Neural progenitor cell (in vitro differentiated cells): ENCODE results near the gene APOE. TPM values are rescaled to one million over a fixed set of nuclear protein-coding genes. Genes with fewer than 3 reads are reported as not detected.
A peak's percentile ranks its signal among the peaks of the same experiment; 100 is the strongest.

Source experiments
- DNase-seq: peaks from one replicate; pipeline ENCODE4 v3.0.0-alpha.2; 2016; ENCODE audit warnings: low spot score
- H2AFZ ChIP-seq: fragments of 200-600 bp; sonication (generic); replicated peaks from 2 replicates; pipeline ENCODE4 v1.6.1; 2016; ENCODE audit warnings: antibody characterized with exemption
- H3F3A ChIP-seq: fragments of 200-600 bp; sonication (generic); 2 replicates; pipeline ENCODE4 v1.6.1; 2016; ENCODE audit warnings: antibody characterized with exemption, low read depth
- H3K27ac ChIP-seq: fragments of 200-600 bp; sonication (generic); 2 replicates; pipeline ENCODE4 v1.5.1; 2016; ENCODE audit warnings: mild to moderate bottlenecking
- H3K27me3 ChIP-seq: fragments of 200-600 bp; sonication (generic); 2 replicates; pipeline ENCODE4 v1.6.1; 2016; ENCODE audit warnings: mild to moderate bottlenecking, moderate library complexity
- H3K36me3 ChIP-seq: fragments of 200-600 bp; sonication (generic); 2 replicates; pipeline ENCODE4 v1.5.1; 2016
- H3K4me1 ChIP-seq: fragments of 200-600 bp; sonication (generic); 2 replicates; pipeline ENCODE4 v1.6.1; 2016; ENCODE audit warnings: mixed run types
- H3K4me2 ChIP-seq: fragments of 200-600 bp; sonication (generic); 2 replicates; pipeline ENCODE4 v1.6.1; 2016
- H3K4me3 ChIP-seq: fragments of 200-600 bp; sonication (generic); 2 replicates; pipeline ENCODE4 v1.5.1; 2016
- H3K79me2 ChIP-seq: fragments of 200-600 bp; sonication (generic); 2 replicates; pipeline ENCODE4 v1.6.1; 2016; ENCODE audit warnings: low read depth
- H3K9ac ChIP-seq: fragments of 200-600 bp; sonication (generic); 2 replicates; pipeline ENCODE4 v1.6.1; 2016
- H3K9me3 ChIP-seq: fragments of 200-600 bp; sonication (generic); 2 replicates; pipeline ENCODE4 v1.5.1; 2016; ENCODE audit warnings: low read depth
- H4K20me1 ChIP-seq: fragments of 200-600 bp; sonication (generic); 2 replicates; pipeline ENCODE4 v1.6.1; 2016; ENCODE audit warnings: low read depth
- H3K27ac Mint-ChIP-seq: 3 replicates; pipeline ENCODE4 v1.8.0; 2021; ENCODE audit warnings: mixed read lengths
- H3K27me3 Mint-ChIP-seq: 2 replicates; pipeline ENCODE4 v1.8.0; 2022; ENCODE audit warnings: low read depth, mild to moderate bottlenecking, inconsistent platforms, moderate library complexity, mixed read lengths; ENCODE audit not compliant: insufficient read depth
- H3K36me3 Mint-ChIP-seq: 3 replicates; pipeline ENCODE4 v1.8.0; 2021; ENCODE audit warnings: mixed read lengths
- H3K4me1 Mint-ChIP-seq: 3 replicates; pipeline ENCODE4 v1.8.0; 2021; ENCODE audit warnings: mixed read lengths
- H3K4me3 Mint-ChIP-seq: 3 replicates; pipeline ENCODE4 v1.8.0; 2021; ENCODE audit warnings: mild to moderate bottlenecking, moderate library complexity, mixed read lengths
- H3K9me3 Mint-ChIP-seq: 3 replicates; pipeline ENCODE4 v1.8.0; 2020; ENCODE audit warnings: mixed read lengths
- CTCF ChIP-seq: fragments of 200-600 bp; sonication (generic); IDR thresholded peaks from 2 replicates; pipeline ENCODE4 v1.5.1; 2017; ENCODE audit warnings: antibody characterized with exemption, mild to moderate bottlenecking
- EZH2 ChIP-seq: fragments of 200-600 bp; sonication (generic); IDR thresholded peaks from 2 replicates; pipeline ENCODE4 v1.6.1; 2017; ENCODE audit warnings: antibody characterized with exemption, mild to moderate bottlenecking, moderate library complexity
- EZH2phosphoT487 ChIP-seq: fragments of 200-600 bp; sonication (generic); IDR thresholded peaks from 2 replicates; pipeline ENCODE4 v1.6.1; 2017; ENCODE audit warnings: antibody characterized with exemption
- total RNA-seq: library from RNA; depleted of rRNA; stranded (reverse); fragments of >200 nt; gene quantifications from 2 replicates; pipeline ENCODE4 v1.2.3, GENCODE V29; 2015; ENCODE audit warnings: low replicate concordance

Gene APOE
- total RNA-seq, 1 donor from 2014 or later: 195 TPM

DNA sequence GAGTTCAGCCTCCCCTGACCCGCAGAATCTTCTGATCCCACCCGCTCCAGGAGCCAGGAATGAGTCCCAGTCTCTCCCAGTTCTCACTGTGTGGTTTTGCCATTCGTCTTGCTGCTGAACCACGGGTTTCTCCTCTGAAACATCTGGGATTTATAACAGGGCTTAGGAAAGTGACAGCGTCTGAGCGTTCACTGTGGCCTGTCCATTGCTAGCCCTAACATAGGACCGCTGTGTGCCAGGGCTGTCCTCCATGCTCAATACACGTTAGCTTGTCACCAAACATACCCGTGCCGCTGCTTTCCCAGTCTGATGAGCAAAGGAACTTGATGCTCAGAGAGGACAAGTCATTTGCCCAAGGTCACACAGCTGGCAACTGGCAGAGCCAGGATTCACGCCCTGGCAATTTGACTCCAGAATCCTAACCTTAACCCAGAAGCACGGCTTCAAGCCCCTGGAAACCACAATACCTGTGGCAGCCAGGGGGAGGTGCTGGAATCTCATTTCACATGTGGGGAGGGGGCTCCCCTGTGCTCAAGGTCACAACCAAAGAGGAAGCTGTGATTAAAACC lies 1.1 kb upstream of the APOE start:
- Histone ChIP-seq H3K27ac (no peak overlapping the region), H3K9me3 (no peaks in the 10 kb centered on the region), H3K36me3 (no peaks in the 10 kb centered on the region), H3K4me2 (no peak overlapping the region), H3K4me3 (no peak overlapping the region), H3K4me1 (peaks cover 10% of the 10 kb centered on the region), H3K9ac (no peak overlapping the region), H4K20me1 (peaks cover 17% of the 10 kb centered on the region), H3F3A (peaks cover 46% of the 10 kb centered on the region), H2AFZ (no peak overlapping the region), H3K27me3 (no peaks in the 10 kb centered on the region), H3K79me2 (peaks cover 9% of the 10 kb centered on the region)
- TF ChIP-seq EZH2 (no peak), CTCF (peak; percentile 37), EZH2phosphoT487 (no peak)
- H3K4me1 Mint-ChIP-seq: peaks cover 20% of the 10 kb centered on the region
- peaks cover 6% of the 10 kb centered on the region for H3K36me3 Mint-ChIP-seq
- peaks cover 12% of the 10 kb centered on the region for H3K27me3 Mint-ChIP-seq
- H3K4me3 Mint-ChIP-seq: peak overlapping the region; percentile 53
- H3K27ac Mint-ChIP-seq: no peak overlapping the region
- peak; percentile 24 for DNase-seq
- no peaks in the 10 kb centered on the region for H3K9me3 Mint-ChIP-seq

DNA sequence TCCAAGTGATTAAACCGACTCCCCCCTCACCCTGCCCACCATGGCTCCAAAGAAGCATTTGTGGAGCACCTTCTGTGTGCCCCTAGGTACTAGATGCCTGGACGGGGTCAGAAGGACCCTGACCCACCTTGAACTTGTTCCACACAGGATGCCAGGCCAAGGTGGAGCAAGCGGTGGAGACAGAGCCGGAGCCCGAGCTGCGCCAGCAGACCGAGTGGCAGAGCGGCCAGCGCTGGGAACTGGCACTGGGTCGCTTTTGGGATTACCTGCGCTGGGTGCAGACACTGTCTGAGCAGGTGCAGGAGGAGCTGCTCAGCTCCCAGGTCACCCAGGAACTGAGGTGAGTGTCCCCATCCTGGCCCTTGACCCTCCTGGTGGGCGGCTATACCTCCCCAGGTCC lies 2.0 kb downstream of the APOE start:
- Histone ChIP-seq H3K9me3 (no peaks in the 10 kb centered on the region), H3K4me3 (no peak overlapping the region), H3F3A (peaks cover 47% of the 10 kb centered on the region), H3K36me3 (no peaks in the 10 kb centered on the region), H3K79me2 (peaks cover 9% of the 10 kb centered on the region), H3K27ac (no peak overlapping the region), H4K20me1 (peaks cover 12% of the 10 kb centered on the region), H3K27me3 (no peaks in the 10 kb centered on the region), H3K4me2 (no peak overlapping the region), H2AFZ (no peak overlapping the region), H3K4me1 (peaks cover 10% of the 10 kb centered on the region), H3K9ac (no peak overlapping the region)
- no peak for DNase-seq
- H3K9me3 Mint-ChIP-seq: no peaks in the 10 kb centered on the region
- peaks cover 31% of the 10 kb centered on the region for H3K4me1 Mint-ChIP-seq
- TF ChIP-seq EZH2phosphoT487 (no peak), CTCF (no peak), EZH2 (no peak)
- peaks cover 4% of the 10 kb centered on the region for H3K36me3 Mint-ChIP-seq
- no peak overlapping the region for H3K27ac Mint-ChIP-seq
- no peak overlapping the region for H3K4me3 Mint-ChIP-seq
- H3K27me3 Mint-ChIP-seq: peaks cover 10% of the 10 kb centered on the region

DNA sequence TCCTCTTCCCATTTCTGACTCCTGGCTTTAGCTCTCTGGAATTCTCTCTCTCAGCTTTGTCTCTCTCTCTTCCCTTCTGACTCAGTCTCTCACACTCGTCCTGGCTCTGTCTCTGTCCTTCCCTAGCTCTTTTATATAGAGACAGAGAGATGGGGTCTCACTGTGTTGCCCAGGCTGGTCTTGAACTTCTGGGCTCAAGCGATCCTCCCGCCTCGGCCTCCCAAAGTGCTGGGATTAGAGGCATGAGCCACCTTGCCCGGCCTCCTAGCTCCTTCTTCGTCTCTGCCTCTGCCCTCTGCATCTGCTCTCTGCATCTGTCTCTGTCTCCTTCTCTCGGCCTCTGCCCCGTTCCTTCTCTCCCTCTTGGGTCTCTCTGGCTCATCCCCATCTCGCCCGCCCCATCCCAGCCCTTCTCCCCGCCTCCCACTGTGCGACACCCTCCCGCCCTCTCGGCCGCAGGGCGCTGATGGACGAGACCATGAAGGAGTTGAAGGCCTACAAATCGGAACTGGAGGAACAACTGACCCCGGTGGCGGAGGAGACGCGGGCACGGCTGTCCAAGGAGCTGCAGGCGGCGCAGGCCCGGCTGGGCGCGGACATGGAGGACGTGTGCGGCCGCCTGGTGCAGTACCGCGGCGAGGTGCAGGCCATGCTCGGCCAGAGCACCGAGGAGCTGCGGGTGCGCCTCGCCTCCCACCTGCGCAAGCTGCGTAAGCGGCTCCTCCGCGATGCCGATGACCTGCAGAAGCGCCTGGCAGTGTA lies 2.7 kb downstream of the APOE start:
- peak overlapping the region; percentile 10 for H3K27ac Mint-ChIP-seq
- no peak overlapping the region for H3K4me3 ChIP-seq

More for the DNA sequence above, 2.7 kb downstream of the APOE start:
- Histone ChIP-seq H4K20me1 (peaks cover 12% of the 10 kb centered on the region), H3K36me3 (no peaks in the 10 kb centered on the region), H3K4me2 (no peak overlapping the region), H3K27ac (no peak overlapping the region), H3K9ac (no peak overlapping the region), H3F3A (peaks cover 42% of the 10 kb centered on the region), H3K9me3 (no peaks in the 10 kb centered on the region), H3K4me1 (peaks cover 10% of the 10 kb centered on the region), H3K27me3 (no peaks in the 10 kb centered on the region), H2AFZ (no peak overlapping the region), H3K79me2 (peaks cover 9% of the 10 kb centered on the region)
- Mint-ChIP-seq H3K27me3 (peaks cover 13% of the 10 kb centered on the region), H3K4me1 (peaks cover 33% of the 10 kb centered on the region), H3K4me3 (no peak overlapping the region), H3K36me3 (peaks cover 4% of the 10 kb centered on the region), H3K9me3 (no peaks in the 10 kb centered on the region)
- TF ChIP-seq EZH2 (no peak), CTCF (no peak), EZH2phosphoT487 (no peak)
- DNase-seq: no peak
